Activated naive CD8-positive, alpha-beta T cell treated with anti-CD3 and anti-CD28 coated beads, Interleukin-2, amount 50 U/mL, for 24 hours (primary cell): ENCODE data around the gene CXCL17.

Experiments
- ATAC-seq: fragments of 150-1000 bp; cut with Tn5 transposase; one replicate; pipeline ENCODE4 v1.10.0; 2021
- DNase-seq: peaks from one replicate; pipeline ENCODE4 v3.0.0; 2021
- H3K27ac Mint-ChIP-seq: one replicate; pipeline ENCODE4 v1.8.0; 2021; ENCODE audit warnings: mild to moderate bottlenecking, mixed read lengths
- H3K27me3 Mint-ChIP-seq: one replicate; pipeline ENCODE4 v1.8.0; 2021; ENCODE audit warnings: mixed read lengths
- H3K36me3 Mint-ChIP-seq: one replicate; pipeline ENCODE4 v1.8.0; 2021; ENCODE audit warnings: low read depth, mixed read lengths
- H3K4me1 Mint-ChIP-seq: one replicate; pipeline ENCODE4 v1.8.0; 2021; ENCODE audit warnings: mixed read lengths
- H3K4me3 Mint-ChIP-seq: one replicate; pipeline ENCODE4 v1.8.0; 2021; ENCODE audit warnings: mild to moderate bottlenecking, moderate library complexity, mixed read lengths
- H3K9me3 Mint-ChIP-seq: one replicate; pipeline ENCODE4 v1.8.0; 2021; ENCODE audit warnings: mixed read lengths

CXCL17 gene

GRCh38 chr19:42423462-42424344, 19.0 kb downstream of the CXCL17 start:
- Mint-ChIP-seq H3K36me3 (peaks cover 3% of the 10 kb centered on the region), H3K4me1 (peaks cover 41% of the 10 kb centered on the region)

GRCh38 chr19:42422901-42423461, 19.8 kb downstream of the CXCL17 start:
- H3K4me1 Mint-ChIP-seq, result peaks cover 41% of the 10 kb centered on the region

More at GRCh38 chr19:42423462-42424344, 19.0 kb downstream of the CXCL17 start:
- peak overlapping the region; percentile 88 for H3K27ac Mint-ChIP-seq
- H3K9me3 Mint-ChIP-seq, result no peaks in the 10 kb centered on the region
- ATAC-seq (peak; percentile 92), DNase-seq (peak; percentile 93)
- H3K27me3 Mint-ChIP-seq, result no peaks in the 10 kb centered on the region
- H3K4me3 Mint-ChIP-seq, result peak overlapping the region; percentile 95

DNA sequence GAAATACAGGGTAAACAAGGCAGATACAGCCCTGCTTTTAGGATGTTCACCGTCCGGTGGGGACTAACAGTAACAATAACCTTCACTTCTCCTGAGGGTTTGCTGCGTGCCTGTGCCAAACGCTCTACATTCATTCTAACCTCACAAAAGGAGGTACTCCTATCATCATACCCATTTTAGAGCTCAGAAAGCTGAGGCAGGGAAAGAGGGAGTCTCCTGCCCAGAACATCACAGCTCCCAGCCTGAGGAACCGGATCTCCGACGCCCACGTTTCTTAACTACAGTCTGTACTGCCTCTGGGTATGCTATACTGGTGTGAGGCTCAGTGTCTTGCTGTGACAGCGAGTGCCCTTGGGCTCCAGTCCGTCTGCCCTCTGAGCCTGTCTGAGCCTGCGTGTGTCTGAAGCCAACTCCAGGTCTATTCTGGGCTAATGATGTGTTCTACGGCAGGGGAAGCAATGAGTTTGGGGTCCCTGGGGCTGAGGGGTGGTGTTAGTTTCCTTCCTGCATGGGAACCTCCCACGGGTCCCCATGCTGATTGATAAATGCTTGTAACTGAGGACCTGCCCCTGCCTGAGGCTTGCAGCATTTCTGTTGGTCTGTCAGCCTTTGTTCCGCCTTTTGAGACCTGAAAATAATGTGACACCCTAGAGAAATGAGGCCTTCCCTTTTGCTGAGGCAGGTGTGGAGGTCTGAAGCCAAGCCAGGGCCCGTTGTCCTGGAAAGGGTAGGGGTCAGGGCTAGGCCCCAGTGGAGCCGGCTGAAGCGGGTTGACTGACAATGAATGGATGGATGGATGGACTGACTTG, 20.4 kb downstream of the CXCL17 start:
- Mint-ChIP-seq H3K4me1 (peaks cover 41% of the 10 kb centered on the region), H3K9me3 (no peaks in the 10 kb centered on the region), H3K27me3 (no peaks in the 10 kb centered on the region), H3K4me3 (peak overlapping the region; percentile 95), H3K36me3 (peaks cover 6% of the 10 kb centered on the region), H3K27ac (peak overlapping the region; percentile 88)
- no peak for DNase-seq
- ATAC-seq, result no peak

More at GRCh38 chr19:42422901-42423461, 19.8 kb downstream of the CXCL17 start:
- DNase-seq, result peak; percentile 51
- ATAC-seq, result peak; percentile 66
- H3K27ac Mint-ChIP-seq, result peak overlapping the region; percentile 88
- no peaks in the 10 kb centered on the region for H3K27me3 Mint-ChIP-seq
- peaks cover 6% of the 10 kb centered on the region for H3K36me3 Mint-ChIP-seq
- H3K4me3 Mint-ChIP-seq, result peak overlapping the region; percentile 95
- H3K9me3 Mint-ChIP-seq, result no peaks in the 10 kb centered on the region

- Mint-ChIP-seq H3K27ac (no peak overlapping the region), H3K4me1 (peaks cover 41% of the 10 kb centered on the region), H3K4me3 (peak overlapping the region; percentile 95), H3K9me3 (no peaks in the 10 kb centered on the region), H3K27me3 (no peaks in the 10 kb centered on the region), H3K36me3 (peaks cover 6% of the 10 kb centered on the region)
- DNase-seq (no peak), ATAC-seq (no peak)
Measured at GRCh38 chr19:42421591-42422031, 21.1 kb downstream of the CXCL17 start.

GRCh38 chr19:42421101-42421500, 21.6 kb downstream of the CXCL17 start:
- H3K4me3 Mint-ChIP-seq, result no peak overlapping the region
- H3K27me3 Mint-ChIP-seq, result no peaks in the 10 kb centered on the region
- H3K4me1 Mint-ChIP-seq, result peaks cover 41% of the 10 kb centered on the region
- H3K36me3 Mint-ChIP-seq, result peaks cover 6% of the 10 kb centered on the region
- H3K9me3 Mint-ChIP-seq, result no peaks in the 10 kb centered on the region
- DNase-seq (no peak), ATAC-seq (no peak)
- no peak overlapping the region for H3K27ac Mint-ChIP-seq

DNA sequence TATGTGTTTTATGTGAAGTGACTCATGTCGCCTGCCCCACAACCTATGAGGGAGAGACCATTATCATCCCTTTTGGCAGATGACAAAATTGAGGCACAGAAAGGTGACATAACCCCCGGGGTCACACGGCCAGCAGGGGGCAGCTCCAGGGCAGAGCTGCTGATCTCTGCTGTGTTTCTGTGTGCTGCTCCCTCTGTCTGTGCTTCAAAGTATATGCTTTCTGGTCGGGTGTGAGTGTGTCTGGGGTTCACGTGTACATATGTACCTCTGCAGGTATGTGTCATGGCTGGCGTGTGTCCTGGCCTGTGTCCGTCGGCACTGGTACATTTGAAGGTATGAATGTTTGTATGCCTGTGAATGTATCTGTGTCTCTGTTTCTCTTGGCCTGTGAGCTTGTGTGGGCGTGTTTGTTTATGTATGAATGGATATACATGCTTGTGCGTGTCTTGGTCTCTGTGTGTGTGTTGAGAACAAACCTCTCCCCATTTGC, 22.6 kb downstream of the CXCL17 start:
- H3K4me3 Mint-ChIP-seq, result no peak overlapping the region
- H3K4me1 Mint-ChIP-seq, result peaks cover 41% of the 10 kb centered on the region
- no peaks in the 10 kb centered on the region for H3K9me3 Mint-ChIP-seq
- no peak overlapping the region for H3K27ac Mint-ChIP-seq
- DNase-seq (peak; percentile 80), ATAC-seq (peak; percentile 51)
- H3K36me3 Mint-ChIP-seq, result peaks cover 8% of the 10 kb centered on the region
- H3K27me3 Mint-ChIP-seq, result no peaks in the 10 kb centered on the region

DNA sequence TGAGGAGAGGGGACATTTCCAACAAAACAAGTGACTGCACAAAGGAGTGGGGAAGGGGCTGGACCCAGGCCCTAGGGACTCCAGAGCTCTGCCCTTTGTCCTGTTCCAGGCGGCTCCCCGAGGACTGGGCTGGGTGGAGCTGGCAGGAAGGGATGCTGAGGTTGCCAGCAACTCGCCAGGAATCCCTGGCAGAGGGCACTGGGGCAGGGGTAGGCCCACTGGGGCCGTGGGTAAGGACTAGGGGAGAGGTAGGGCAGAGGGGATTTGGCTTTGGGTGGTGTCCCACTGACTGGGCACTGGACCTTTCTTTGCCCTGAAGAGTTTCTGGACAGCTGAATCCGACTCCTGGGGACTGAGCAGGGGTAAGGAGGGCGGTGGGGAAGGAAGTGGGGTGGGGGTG, 23.4 kb downstream of the CXCL17 start:
- H3K36me3 Mint-ChIP-seq, result peaks cover 8% of the 10 kb centered on the region
- ATAC-seq (no peak), DNase-seq (no peak)
- peaks cover 40% of the 10 kb centered on the region for H3K4me1 Mint-ChIP-seq
- H3K27ac Mint-ChIP-seq, result no peak overlapping the region
- H3K4me3 Mint-ChIP-seq, result no peak overlapping the region
- no peaks in the 10 kb centered on the region for H3K9me3 Mint-ChIP-seq
- H3K27me3 Mint-ChIP-seq, result no peaks in the 10 kb centered on the region

DNA sequence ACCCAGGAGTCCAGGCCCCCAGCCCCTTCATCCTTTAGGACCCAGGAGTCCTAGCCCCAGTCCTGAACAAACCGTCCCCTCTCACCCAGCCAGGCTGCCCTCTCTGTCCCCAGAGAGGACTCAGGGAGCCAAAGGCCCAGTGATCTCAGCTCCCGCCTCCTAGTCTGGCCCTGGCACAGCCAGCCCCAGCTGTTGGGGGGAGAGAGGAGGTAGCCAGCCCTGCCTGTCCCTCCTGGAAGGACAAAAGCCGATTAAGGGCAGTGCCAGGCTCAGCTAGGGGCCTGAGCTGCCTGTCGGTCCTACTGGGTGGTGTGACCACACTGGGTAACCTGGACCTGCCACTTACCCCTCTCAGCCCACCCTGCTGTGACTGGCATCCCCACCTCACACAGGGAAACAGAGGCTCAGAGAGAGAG, 30.1 kb downstream of the CXCL17 start:
- Mint-ChIP-seq H3K27ac (no peak overlapping the region), H3K36me3 (peaks cover 6% of the 10 kb centered on the region), H3K9me3 (no peaks in the 10 kb centered on the region), H3K4me1 (no peaks in the 10 kb centered on the region), H3K27me3 (no peaks in the 10 kb centered on the region), H3K4me3 (no peak overlapping the region)
- ATAC-seq (no peak), DNase-seq (no peak)

GRCh38 chr19:42412227-42412626, 30.5 kb downstream of the CXCL17 start:
- H3K36me3 Mint-ChIP-seq, result peaks cover 7% of the 10 kb centered on the region
- H3K4me1 Mint-ChIP-seq, result no peaks in the 10 kb centered on the region
- H3K9me3 Mint-ChIP-seq, result no peaks in the 10 kb centered on the region
- H3K4me3 Mint-ChIP-seq, result no peak overlapping the region
- H3K27ac Mint-ChIP-seq, result no peak overlapping the region
- DNase-seq, result no peak
- H3K27me3 Mint-ChIP-seq, result no peaks in the 10 kb centered on the region
- no peak for ATAC-seq

- Mint-ChIP-seq H3K9me3 (no peaks in the 10 kb centered on the region), H3K4me3 (no peak overlapping the region), H3K4me1 (no peaks in the 10 kb centered on the region), H3K36me3 (peaks cover 8% of the 10 kb centered on the region), H3K27me3 (no peaks in the 10 kb centered on the region), H3K27ac (no peak overlapping the region)
- ATAC-seq, result no peak
- DNase-seq, result no peak
Measured at GRCh38 chr19:42411581-42412178, 31.1 kb downstream of the CXCL17 start.

DNA sequence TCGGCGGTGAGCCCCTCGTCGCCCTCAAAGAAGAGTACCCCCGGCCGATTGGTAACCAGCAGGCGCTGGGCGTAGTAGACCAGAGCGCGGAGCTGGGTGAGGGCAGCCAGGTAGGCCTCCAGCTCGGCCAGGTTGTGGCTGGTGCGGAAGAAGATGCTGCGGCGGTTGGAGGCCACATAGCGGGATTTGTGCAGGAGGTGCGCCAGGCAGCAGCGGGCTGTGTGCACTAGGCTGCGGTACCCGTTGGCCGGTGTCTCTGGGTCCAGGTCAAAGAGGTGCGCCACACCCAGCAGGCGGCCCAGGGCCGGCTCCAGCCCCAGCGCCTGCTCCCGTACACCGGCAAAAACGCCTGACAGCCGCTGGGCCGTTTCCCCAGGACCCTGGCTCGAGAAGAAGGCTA, 32.4 kb downstream of the CXCL17 start:
- ATAC-seq (no peak), DNase-seq (no peak)
- H3K4me1 Mint-ChIP-seq, result no peaks in the 10 kb centered on the region
- H3K4me3 Mint-ChIP-seq, result no peak overlapping the region
- no peaks in the 10 kb centered on the region for H3K27me3 Mint-ChIP-seq
- H3K27ac Mint-ChIP-seq, result no peak overlapping the region
- H3K36me3 Mint-ChIP-seq, result peaks cover 8% of the 10 kb centered on the region
- no peaks in the 10 kb centered on the region for H3K9me3 Mint-ChIP-seq

GRCh38 chr19:42409477-42409876, 33.3 kb downstream of the CXCL17 start:
- no peak overlapping the region for H3K27ac Mint-ChIP-seq
- no peak overlapping the region for H3K4me3 Mint-ChIP-seq
- DNase-seq, result no peak
- no peaks in the 10 kb centered on the region for H3K4me1 Mint-ChIP-seq
- no peaks in the 10 kb centered on the region for H3K9me3 Mint-ChIP-seq
- H3K27me3 Mint-ChIP-seq, result no peaks in the 10 kb centered on the region
- H3K36me3 Mint-ChIP-seq, result peaks cover 6% of the 10 kb centered on the region
- ATAC-seq, result no peak

DNA sequence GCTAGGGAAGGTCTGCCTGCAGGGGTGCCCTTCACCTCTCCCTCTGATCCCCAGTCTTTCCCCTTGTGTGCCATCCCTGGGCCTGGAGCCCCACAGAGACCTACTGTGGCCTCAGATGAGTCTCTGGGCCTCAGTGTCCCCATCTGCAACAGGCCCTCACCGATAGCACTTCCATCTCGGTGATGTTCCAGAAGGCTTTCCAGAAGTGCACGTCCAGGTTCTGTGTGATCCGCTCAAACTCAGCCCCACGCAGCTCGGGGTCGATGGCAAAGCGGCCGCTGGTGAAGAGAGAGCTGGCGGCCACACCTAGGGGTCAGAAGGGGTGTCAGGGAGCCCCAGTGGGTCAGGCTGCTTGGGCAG, 35.0 kb downstream of the CXCL17 start:
- Mint-ChIP-seq H3K9me3 (no peaks in the 10 kb centered on the region), H3K27me3 (no peaks in the 10 kb centered on the region), H3K4me3 (no peak overlapping the region), H3K4me1 (no peaks in the 10 kb centered on the region), H3K27ac (no peak overlapping the region), H3K36me3 (peaks cover 4% of the 10 kb centered on the region)
- DNase-seq (no peak), ATAC-seq (no peak)

GRCh38 chr19:42407085-42407815, 35.5 kb downstream of the CXCL17 start:
- no peak overlapping the region for H3K4me3 Mint-ChIP-seq
- H3K36me3 Mint-ChIP-seq, result peaks cover 4% of the 10 kb centered on the region
- H3K27me3 Mint-ChIP-seq, result no peaks in the 10 kb centered on the region
- no peak overlapping the region for H3K27ac Mint-ChIP-seq
- DNase-seq, result no peak
- no peak for ATAC-seq
- no peaks in the 10 kb centered on the region for H3K4me1 Mint-ChIP-seq
- no peaks in the 10 kb centered on the region for H3K9me3 Mint-ChIP-seq
